HepG2 (cell line): ENCODE measurements around the gene PTH1R.

Experiments used
- CBFB ChIP-seq: sonication (generic); formaldehyde crosslinking; IDR thresholded peaks from 2 replicates; pipeline ENCODE4 v1.4.0; 2020; ENCODE audit warnings: missing genetic modification reagents
- HOXA7 ChIP-seq: sonication (generic); formaldehyde crosslinking; IDR thresholded peaks from 2 replicates; pipeline ENCODE4 v1.8.1; 2022; ENCODE audit warnings: mild to moderate bottlenecking, missing genetic modification reagents, moderate library complexity
- POLR2AphosphoS5 ChIP-seq: IDR thresholded peaks from 2 replicates; pipeline ENCODE4 v1.6.1; 2012; ENCODE audit warnings: low read depth, low read length
- SMARCE1 ChIP-seq: fragments of 450-650 bp; IDR thresholded peaks from 2 replicates; pipeline ENCODE4 v1.6.1; 2017; ENCODE audit warnings: borderline replicate concordance
- ZNF609 ChIP-seq: sonication (generic); formaldehyde crosslinking; IDR thresholded peaks from 2 replicates; pipeline ENCODE4 v1.4.0; 2020; ENCODE audit warnings: mild to moderate bottlenecking, missing genetic modification reagents, borderline replicate concordance
- TF ChIP-seq, protein P1 (sequence below): sonication (generic); formaldehyde crosslinking; IDR thresholded peaks from 2 replicates; pipeline ENCODE4 v1.5.0; 2020; ENCODE audit warnings: mild to moderate bottlenecking, missing genetic modification reagents, moderate library complexity
- TF ChIP-seq, protein P2 (sequence below): sonication (generic); formaldehyde crosslinking; IDR thresholded peaks from 2 replicates; pipeline ENCODE4 v1.5.0; 2020; ENCODE audit warnings: missing genetic modification reagents

- TF ChIP-seq SMARCE1 (no peak), CBFB (CRISPR knock-in tag) (no peak), POLR2AphosphoS5 (no peak), ZNF609 (CRISPR knock-in tag) (no peak), HOXA7 (CRISPR knock-in tag) (no peak)
- TF ChIP-seq, protein P1, sequence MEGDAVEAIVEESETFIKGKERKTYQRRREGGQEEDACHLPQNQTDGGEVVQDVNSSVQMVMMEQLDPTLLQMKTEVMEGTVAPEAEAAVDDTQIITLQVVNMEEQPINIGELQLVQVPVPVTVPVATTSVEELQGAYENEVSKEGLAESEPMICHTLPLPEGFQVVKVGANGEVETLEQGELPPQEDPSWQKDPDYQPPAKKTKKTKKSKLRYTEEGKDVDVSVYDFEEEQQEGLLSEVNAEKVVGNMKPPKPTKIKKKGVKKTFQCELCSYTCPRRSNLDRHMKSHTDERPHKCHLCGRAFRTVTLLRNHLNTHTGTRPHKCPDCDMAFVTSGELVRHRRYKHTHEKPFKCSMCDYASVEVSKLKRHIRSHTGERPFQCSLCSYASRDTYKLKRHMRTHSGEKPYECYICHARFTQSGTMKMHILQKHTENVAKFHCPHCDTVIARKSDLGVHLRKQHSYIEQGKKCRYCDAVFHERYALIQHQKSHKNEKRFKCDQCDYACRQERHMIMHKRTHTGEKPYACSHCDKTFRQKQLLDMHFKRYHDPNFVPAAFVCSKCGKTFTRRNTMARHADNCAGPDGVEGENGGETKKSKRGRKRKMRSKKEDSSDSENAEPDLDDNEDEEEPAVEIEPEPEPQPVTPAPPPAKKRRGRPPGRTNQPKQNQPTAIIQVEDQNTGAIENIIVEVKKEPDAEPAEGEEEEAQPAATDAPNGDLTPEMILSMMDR: no peak
- TF ChIP-seq, protein P2, sequence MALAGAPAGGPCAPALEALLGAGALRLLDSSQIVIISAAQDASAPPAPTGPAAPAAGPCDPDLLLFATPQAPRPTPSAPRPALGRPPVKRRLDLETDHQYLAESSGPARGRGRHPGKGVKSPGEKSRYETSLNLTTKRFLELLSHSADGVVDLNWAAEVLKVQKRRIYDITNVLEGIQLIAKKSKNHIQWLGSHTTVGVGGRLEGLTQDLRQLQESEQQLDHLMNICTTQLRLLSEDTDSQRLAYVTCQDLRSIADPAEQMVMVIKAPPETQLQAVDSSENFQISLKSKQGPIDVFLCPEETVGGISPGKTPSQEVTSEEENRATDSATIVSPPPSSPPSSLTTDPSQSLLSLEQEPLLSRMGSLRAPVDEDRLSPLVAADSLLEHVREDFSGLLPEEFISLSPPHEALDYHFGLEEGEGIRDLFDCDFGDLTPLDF (CRISPR knock-in tag): no peak
Measured at GRCh38 chr3:46868948-46869347, 8.6 kb upstream of the PTH1R start.
